Small intestine (tissue), 7 donors: ENCODE data around the gene RTN4RL2. TPM values are rescaled to one million over a fixed set of nuclear protein-coding genes. Genes with fewer than 3 reads are reported as not detected.

ENCODE experiments used
- DNase-seq, 2 donors: peaks; one replicate each; pipeline versions ENCODE4 v3.0.0 to v3.0.0-alpha.2; 2013
- FAIRE-seq: peaks from 2 replicates; lab custom pipeline; 2012; peaks lifted over from hg19 to GRCh38; lab: Jason Lieb, UNC
- H3K27ac ChIP-seq, 3 donors: one replicate each; pipeline ENCODE4 v1.5.1; 2013; ENCODE audit warnings: low read length in 2 of 3, mild to moderate bottlenecking in 2 of 3, control low read depth in 1 of 3, inconsistent platforms in 1 of 3, low read depth in 1 of 3, moderate library complexity in 1 of 3
- H3K27me3 ChIP-seq, 3 donors: one replicate each; pipeline ENCODE4 v1.6.1; 2013; ENCODE audit warnings: low read length in 3 of 3, inconsistent platforms in 1 of 3; ENCODE audit not compliant: control insufficient read depth in 3 of 3, insufficient read depth in 3 of 3
- H3K36me3 ChIP-seq, 3 donors: one replicate each; pipeline ENCODE4 v1.6.1; 2013; ENCODE audit warnings: low read length in 3 of 3, inconsistent platforms in 1 of 3, low read depth in 1 of 3, mild to moderate bottlenecking in 1 of 3, moderate library complexity in 1 of 3; ENCODE audit not compliant: control insufficient read depth in 3 of 3, insufficient read depth in 2 of 3
- H3K4me1 ChIP-seq, 3 donors: one replicate each; pipeline ENCODE4 v1.6.1; 2013; ENCODE audit warnings: low read length in 2 of 3, inconsistent platforms in 1 of 3, low read depth in 1 of 3, mild to moderate bottlenecking in 1 of 3, moderate library complexity in 1 of 3; ENCODE audit not compliant: control insufficient read depth in 3 of 3, insufficient read depth in 2 of 3
- H3K4me3 ChIP-seq, 3 donors: one replicate each; pipeline ENCODE4 v1.5.1; 2013; ENCODE audit warnings: low read length in 3 of 3, control low read depth in 1 of 3, inconsistent platforms in 1 of 3, low read depth in 1 of 3, mild to moderate bottlenecking in 1 of 3, moderate library complexity in 1 of 3
- H3K9me3 ChIP-seq, 2 donors: one replicate each; pipeline ENCODE4 v1.6.1; 2013; ENCODE audit warnings: low read depth in 1 of 2, low read length in 1 of 2; ENCODE audit not compliant: control insufficient read depth in 2 of 2, insufficient read depth in 1 of 2
- WGBS, 3 donors: extraction: QIAGEN DNeasy Blood & Tissue Kit; methylation state at CpG; one replicate each; pipeline ENCODE4 v1.1.7; 2013; 5-methylcytosine and 5-hydroxymethylcytosine counted together
- polyA plus RNA-seq, 4 donors: library from polyadenylated mRNA; stranded (reverse) in 3 of 4; unstranded in 1 of 4; fragments of 200-250 nt in 3 of 4; fragments of 120-200 nt in 1 of 4; gene quantifications; one replicate each; pipeline versions ENCODE4 v1.2.1 to v1.2.3, GENCODE V29; 2013
- donor health status: healthy with polysubstance abuse.
- donor health status: control.
- donor health status: control.
- donor health status: Bipolar disorder and iron deficiency.
- donor health status: healthy.

Gene RTN4RL2
- polyA plus RNA-seq, 4 donors, result 0.70 to 0.87 TPM; not detected in 2

GRCh38 chr11:57477507-57478189 is 17.3 kb downstream of the RTN4RL2 start:
- WGBS, 3 donors, result 56 to 80% (median 62%) methylated on average over 11 of the region's 11 CpGs
- Histone ChIP-seq H3K4me1 (peaks cover 3 to 6% (median 5%) of the 10 kb centered on the region in 3 donors), H3K9me3 (no peaks in the 10 kb centered on the region), H3K27me3 (peaks cover 0 to 54% (median 0%) of the 10 kb centered on the region in 3 donors), H3K27ac (no peak overlapping the region), H3K36me3 (no peaks in the 10 kb centered on the region), H3K4me3 (no peak overlapping the region)
- FAIRE-seq, result no peak
- no peak for DNase-seq

- Histone ChIP-seq H3K36me3 (peaks cover 0 to 3% (median 0%) of the 10 kb centered on the region in 3 donors), H3K27me3 (peaks cover 0 to 63% (median 0%) of the 10 kb centered on the region in 3 donors), H3K9me3 (no peaks in the 10 kb centered on the region), H3K4me1 (peaks cover 3 to 11% (median 5%) of the 10 kb centered on the region in 3 donors), H3K4me3 (no peak overlapping the region), H3K27ac (no peak overlapping the region)
- 52 to 70% (median 67%) methylated on average over 11 of the region's 11 CpGs for WGBS, 3 donors
- DNase-seq (no peak), FAIRE-seq (no peak)
Observed at GRCh38 chr11:57479021-57479663, 18.8 kb downstream of the RTN4RL2 start.

- 26 to 38% (median 32%) methylated on average over 4 of the region's 4 CpGs for WGBS, 3 donors
- no peaks in the 10 kb centered on the region for H3K9me3 ChIP-seq
- FAIRE-seq (no peak), DNase-seq (no peak)
- peaks cover 3 to 11% (median 5%) of the 10 kb centered on the region in 3 donors for H3K4me1 ChIP-seq
- peaks cover 0 to 10% (median 0%) of the 10 kb centered on the region in 3 donors for H3K36me3 ChIP-seq
- no peak overlapping the region for H3K27ac ChIP-seq
- no peak overlapping the region for H3K4me3 ChIP-seq
- peaks cover 0 to 58% (median 0%) of the 10 kb centered on the region in 3 donors for H3K27me3 ChIP-seq
Observed at GRCh38 chr11:57479911-57480310, 19.6 kb downstream of the RTN4RL2 start.

- H3K4me1 ChIP-seq, result peaks cover 3 to 11% (median 5%) of the 10 kb centered on the region in 3 donors
- no peak overlapping the region for H3K27ac ChIP-seq
- DNase-seq, result peak; percentile 58 to 65
- FAIRE-seq, result no peak
- H3K27me3 ChIP-seq, result peaks cover 0 to 51% (median 0%) of the 10 kb centered on the region in 3 donors
- peaks cover 0 to 17% (median 0%) of the 10 kb centered on the region in 3 donors for H3K36me3 ChIP-seq
- WGBS, 3 donors, result 26 to 32% (median 32%) methylated on average over 9 of the region's 9 CpGs
- H3K9me3 ChIP-seq, result no peaks in the 10 kb centered on the region
- no peak overlapping the region for H3K4me3 ChIP-seq
Observed at GRCh38 chr11:57480409-57481137, 20.2 kb downstream of the RTN4RL2 start.

GRCh38 chr11:57481315-57481714 is 21.0 kb downstream of the RTN4RL2 start:
- Histone ChIP-seq H3K4me1 (peaks cover 0 to 5% (median 0%) of the 10 kb centered on the region in 3 donors), H3K27me3 (peaks cover 0 to 45% (median 0%) of the 10 kb centered on the region in 3 donors), H3K4me3 (no peak overlapping the region), H3K36me3 (peaks cover 0 to 22% (median 3%) of the 10 kb centered on the region in 3 donors), H3K27ac (no peak overlapping the region), H3K9me3 (no peaks in the 10 kb centered on the region)
- FAIRE-seq (no peak), DNase-seq (no peak)
- 44 to 59% (median 51%) methylated on average over 2 of the region's 2 CpGs for WGBS, 3 donors

- DNase-seq (no peak), FAIRE-seq (no peak)
- Histone ChIP-seq H3K27ac (no peak overlapping the region), H3K4me1 (peaks cover 0 to 5% (median 0%) of the 10 kb centered on the region in 3 donors), H3K27me3 (peaks cover 0 to 38% (median 0%) of the 10 kb centered on the region in 3 donors), H3K9me3 (no peaks in the 10 kb centered on the region), H3K36me3 (peaks cover 0 to 25% (median 3%) of the 10 kb centered on the region in 3 donors), H3K4me3 (peak overlapping the region in 1 of 3 donors; percentile 30)
- 25 to 47% (median 26%) methylated on average over 39 to 44 of the region's 44 CpGs for WGBS, 3 donors
Observed at GRCh38 chr11:57481915-57482781, 21.8 kb downstream of the RTN4RL2 start.

GRCh38 chr11:57482782-57483561 is 22.6 kb downstream of the RTN4RL2 start:
- Histone ChIP-seq H3K27ac (no peak overlapping the region), H3K9me3 (no peaks in the 10 kb centered on the region), H3K4me3 (peak overlapping the region in 1 of 3 donors; percentile 30), H3K36me3 (peaks cover 0 to 32% (median 3%) of the 10 kb centered on the region in 3 donors), H3K27me3 (peaks cover 0 to 31% (median 0%) of the 10 kb centered on the region in 3 donors), H3K4me1 (peaks cover 0 to 5% (median 0%) of the 10 kb centered on the region in 3 donors)
- FAIRE-seq, result no peak
- WGBS, 3 donors, result 3 to 10% (median 7%) methylated on average over 44 to 52 of the region's 52 CpGs
- peak in 1 of 2 donors; percentile 72 for DNase-seq
